SJSA1 (cell line): ENCODE results near the gene WDR1. TPM values are rescaled to one million over a fixed set of nuclear protein-coding genes. Genes with fewer than 3 reads are reported as not detected.

Source experiments
- DNase-seq, 2 experiments: peaks; one replicate each; pipeline ENCODE4 v3.0.0-alpha.2; 2015 to 2020; ENCODE audit warnings: low spot score in 2 of 2, low read depth in 1 of 2
- H3K27ac ChIP-seq: fragments of 250-450 bp; sonication (Bioruptor Pico); 2 replicates; pipeline ENCODE4 v1.5.1; 2020; ENCODE audit warnings: mild to moderate bottlenecking, moderate library complexity
- H3K27me3 ChIP-seq: fragments of 250-450 bp; sonication (Bioruptor Pico); replicated peaks from 2 replicates; pipeline ENCODE4 v1.5.1; 2020; ENCODE audit warnings: mild to moderate bottlenecking, moderate library complexity
- H3K36me3 ChIP-seq: fragments of 250-450 bp; sonication (Bioruptor Pico); 2 replicates; pipeline ENCODE4 v1.5.1; 2020; ENCODE audit warnings: mild to moderate bottlenecking
- H3K4me1 ChIP-seq: fragments of 250-450 bp; sonication (Bioruptor Pico); replicated peaks from 2 replicates; pipeline ENCODE4 v1.6.1; 2021; ENCODE audit warnings: mild to moderate bottlenecking
- H3K4me3 ChIP-seq: fragments of 250-450 bp; sonication (Bioruptor Pico); 2 replicates; pipeline ENCODE4 v1.5.1; 2020; ENCODE audit warnings: mild to moderate bottlenecking
- H3K9me3 ChIP-seq: fragments of 250-450 bp; sonication (Bioruptor Pico); replicated peaks from 2 replicates; pipeline ENCODE4 v1.5.1; 2020; ENCODE audit warnings: mild to moderate bottlenecking
- total RNA-seq: library from RNA; depleted of rRNA; stranded (reverse); fragments of >200 nt; shearing (Covaris generic); gene quantifications from 2 replicates; pipeline ENCODE4 v1.2.3, GENCODE V29; 2014; rRNA removed

Gene WDR1, protein sequence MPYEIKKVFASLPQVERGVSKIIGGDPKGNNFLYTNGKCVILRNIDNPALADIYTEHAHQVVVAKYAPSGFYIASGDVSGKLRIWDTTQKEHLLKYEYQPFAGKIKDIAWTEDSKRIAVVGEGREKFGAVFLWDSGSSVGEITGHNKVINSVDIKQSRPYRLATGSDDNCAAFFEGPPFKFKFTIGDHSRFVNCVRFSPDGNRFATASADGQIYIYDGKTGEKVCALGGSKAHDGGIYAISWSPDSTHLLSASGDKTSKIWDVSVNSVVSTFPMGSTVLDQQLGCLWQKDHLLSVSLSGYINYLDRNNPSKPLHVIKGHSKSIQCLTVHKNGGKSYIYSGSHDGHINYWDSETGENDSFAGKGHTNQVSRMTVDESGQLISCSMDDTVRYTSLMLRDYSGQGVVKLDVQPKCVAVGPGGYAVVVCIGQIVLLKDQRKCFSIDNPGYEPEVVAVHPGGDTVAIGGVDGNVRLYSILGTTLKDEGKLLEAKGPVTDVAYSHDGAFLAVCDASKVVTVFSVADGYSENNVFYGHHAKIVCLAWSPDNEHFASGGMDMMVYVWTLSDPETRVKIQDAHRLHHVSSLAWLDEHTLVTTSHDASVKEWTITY
- 207 and 301 TPM in 2 replicates for total RNA-seq

DNA sequence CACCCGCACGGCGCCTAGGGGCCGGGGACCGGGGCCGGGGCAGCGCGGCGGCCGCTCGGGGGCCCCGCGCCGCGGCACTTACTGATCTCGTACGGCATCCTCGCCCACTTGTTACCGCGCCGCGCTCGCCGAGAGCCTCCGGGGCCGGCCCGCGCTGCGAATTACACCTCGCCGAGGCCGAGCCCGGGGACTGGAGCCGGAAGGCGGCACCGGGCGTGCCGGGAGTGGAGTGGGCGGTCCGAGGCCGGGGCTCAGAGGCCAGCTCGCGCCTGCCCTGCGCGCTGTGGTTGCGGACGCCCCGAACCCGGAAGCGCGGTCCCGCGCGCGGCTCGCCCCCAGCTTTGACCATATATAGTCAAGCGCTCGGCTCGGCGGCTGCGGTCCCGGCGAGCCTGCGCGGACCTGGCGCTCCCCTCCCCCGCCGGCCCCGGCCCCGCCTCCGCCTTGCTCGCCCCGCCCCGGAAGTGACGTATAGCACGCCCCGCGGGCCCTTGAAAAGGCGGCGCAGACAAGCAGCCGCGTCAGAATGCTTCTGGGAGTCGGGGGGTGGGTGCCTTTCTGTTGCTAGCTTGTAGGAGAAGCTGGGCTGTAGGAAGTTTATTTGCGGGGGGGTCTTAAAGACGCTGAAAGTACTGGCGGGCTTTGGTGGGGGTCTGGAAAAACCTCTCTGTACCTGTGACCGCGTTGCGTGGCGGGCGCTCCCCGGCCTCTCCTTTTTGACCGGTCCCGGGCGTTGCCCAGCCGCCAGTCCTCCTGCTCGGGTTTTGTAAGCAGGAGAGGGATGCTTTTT lies at the start of gene WDR1:
Gene WDR1, minus strand, starts transcription at position 231 of the 790 bp plus-strand sequence. Its CDS starts 133 bp downstream, at position 98.
- peak; percentile 72 to 93 for DNase-seq
- Histone ChIP-seq H3K27ac (peak within 1 kb of the TSS; percentile 78), H3K27me3 (no peaks in the 10 kb centered on the region), H3K4me1 (peaks cover 23% of the 10 kb centered on the region), H3K9me3 (no peaks in the 10 kb centered on the region), H3K36me3 (peaks cover 42% of the 10 kb centered on the region), H3K4me3 (peak within 1 kb of the TSS; percentile 74)

- no peaks in the 10 kb centered on the region for H3K9me3 ChIP-seq
These were observed 48.3 kb upstream of the WDR1 start for GRCh38 chr4:10164877-10165283.

DNA sequence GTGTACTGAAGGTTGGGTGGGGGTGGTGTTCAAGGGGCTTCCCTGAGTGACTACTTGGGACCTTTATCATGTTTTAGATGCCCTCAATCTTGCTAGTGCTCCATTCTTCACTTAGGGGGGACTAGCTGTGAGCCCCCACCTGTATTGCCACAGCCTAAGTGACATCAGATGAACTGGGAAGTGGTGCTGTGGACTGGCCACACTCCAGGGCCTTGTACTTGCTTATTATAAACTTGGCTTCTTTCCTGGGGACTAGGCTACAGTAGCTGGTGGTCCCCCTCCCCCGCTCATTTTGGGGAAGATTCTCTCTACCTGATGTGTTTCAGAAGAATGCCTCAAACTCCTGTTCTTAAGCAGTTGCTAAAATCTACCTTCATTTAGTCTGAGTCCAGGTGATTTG lies 46.7 kb upstream of the WDR1 start:
- H3K36me3 ChIP-seq = no peaks in the 10 kb centered on the region
- H3K4me3 ChIP-seq = no peak overlapping the region
- H3K27me3 ChIP-seq = no peaks in the 10 kb centered on the region
- H3K9me3 ChIP-seq = no peaks in the 10 kb centered on the region
- no peak overlapping the region for H3K27ac ChIP-seq
- no peaks in the 10 kb centered on the region for H3K4me1 ChIP-seq
- no peak for DNase-seq

More at GRCh38 chr4:10164877-10165283, 48.3 kb upstream of the WDR1 start:
- H3K27me3 ChIP-seq = no peaks in the 10 kb centered on the region
- H3K36me3 ChIP-seq = no peaks in the 10 kb centered on the region
- no peak overlapping the region for H3K4me3 ChIP-seq
- DNase-seq = no peak
- no peaks in the 10 kb centered on the region for H3K4me1 ChIP-seq
- H3K27ac ChIP-seq = no peak overlapping the region

- no peaks in the 10 kb centered on the region for H3K36me3 ChIP-seq
- H3K27ac ChIP-seq = no peak overlapping the region
- H3K27me3 ChIP-seq = no peaks in the 10 kb centered on the region
- H3K9me3 ChIP-seq = no peaks in the 10 kb centered on the region
- no peak overlapping the region for H3K4me3 ChIP-seq
- H3K4me1 ChIP-seq = no peaks in the 10 kb centered on the region
- DNase-seq = no peak
These were observed 45.9 kb upstream of the WDR1 start for GRCh38 chr4:10162341-10163000.

- no peak for DNase-seq
These were observed 45.2 kb upstream of the WDR1 start for GRCh38 chr4:10161840-10162239.

GRCh38 chr4:10161146-10161545 lies 44.5 kb upstream of the WDR1 start:
- Histone ChIP-seq H3K4me1 (no peaks in the 10 kb centered on the region), H3K36me3 (no peaks in the 10 kb centered on the region), H3K9me3 (no peaks in the 10 kb centered on the region), H3K27me3 (no peaks in the 10 kb centered on the region), H3K27ac (no peak overlapping the region), H3K4me3 (no peak overlapping the region)
- no peak for DNase-seq

More at GRCh38 chr4:10161840-10162239, 45.2 kb upstream of the WDR1 start:
- Histone ChIP-seq H3K4me3 (no peak overlapping the region), H3K27ac (no peak overlapping the region), H3K27me3 (no peaks in the 10 kb centered on the region), H3K9me3 (no peaks in the 10 kb centered on the region), H3K36me3 (no peaks in the 10 kb centered on the region), H3K4me1 (no peaks in the 10 kb centered on the region)

DNA sequence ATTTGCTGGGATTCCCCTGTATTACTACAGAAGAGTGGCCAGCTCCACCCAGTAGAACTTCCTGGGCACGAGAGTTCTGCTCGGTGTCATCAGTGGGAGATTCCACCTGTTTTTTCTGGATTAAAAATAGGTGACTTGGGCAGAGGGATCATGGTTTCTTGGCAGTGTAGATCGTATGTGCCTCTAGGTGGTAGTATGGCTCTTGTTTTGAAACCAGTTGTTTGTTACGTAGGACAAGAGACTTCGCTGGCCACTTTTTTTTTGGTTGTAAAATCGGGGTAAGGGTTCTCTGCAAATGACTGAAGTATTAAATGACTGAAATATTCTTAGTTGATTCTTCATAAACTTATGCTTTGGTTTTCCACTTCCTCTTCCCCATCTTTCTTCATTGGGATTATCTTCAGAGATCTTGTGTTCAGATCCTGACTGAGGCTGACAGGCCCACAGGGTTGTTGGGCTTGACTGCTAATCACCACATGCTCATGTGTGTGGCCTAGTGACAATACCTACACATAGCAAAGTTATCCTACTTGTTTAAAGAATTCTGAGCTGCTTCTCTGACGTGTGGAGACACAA lies 43.8 kb upstream of the WDR1 start:
- no peak for DNase-seq
- H3K27me3 ChIP-seq = no peaks in the 10 kb centered on the region

DNA sequence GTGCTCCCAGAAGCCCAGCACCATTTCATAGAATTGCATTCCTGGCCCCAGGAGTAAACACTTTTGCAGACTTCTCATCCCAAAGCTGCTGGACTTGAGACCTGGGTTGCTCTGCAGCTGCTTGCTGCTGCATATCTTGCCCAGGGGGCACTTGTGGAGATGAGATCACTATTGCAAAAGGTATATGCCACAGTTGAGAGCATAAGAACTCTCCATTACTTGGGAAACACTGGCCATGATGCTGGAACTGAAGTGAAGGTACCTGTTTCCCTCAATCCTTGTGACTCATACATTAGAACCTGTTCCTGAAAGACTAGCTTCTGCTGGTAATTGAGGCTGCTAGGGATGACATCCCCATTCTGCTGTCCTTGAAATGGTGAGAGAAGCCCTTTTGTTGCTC lies 43.1 kb upstream of the WDR1 start:
- Histone ChIP-seq H3K36me3 (no peaks in the 10 kb centered on the region), H3K4me3 (no peak overlapping the region), H3K4me1 (no peaks in the 10 kb centered on the region), H3K9me3 (no peaks in the 10 kb centered on the region), H3K27me3 (no peaks in the 10 kb centered on the region), H3K27ac (no peak overlapping the region)
- no peak for DNase-seq

More for the DNA sequence above, 43.8 kb upstream of the WDR1 start:
- Histone ChIP-seq H3K4me1 (no peaks in the 10 kb centered on the region), H3K9me3 (no peaks in the 10 kb centered on the region), H3K36me3 (no peaks in the 10 kb centered on the region), H3K4me3 (no peak overlapping the region), H3K27ac (no peak overlapping the region)

GRCh38 chr4:10158333-10158942 lies 41.8 kb upstream of the WDR1 start:
- Histone ChIP-seq H3K27ac (no peak overlapping the region), H3K4me1 (no peaks in the 10 kb centered on the region), H3K27me3 (no peaks in the 10 kb centered on the region), H3K9me3 (no peaks in the 10 kb centered on the region), H3K4me3 (no peak overlapping the region), H3K36me3 (no peaks in the 10 kb centered on the region)
- no peak for DNase-seq

DNA sequence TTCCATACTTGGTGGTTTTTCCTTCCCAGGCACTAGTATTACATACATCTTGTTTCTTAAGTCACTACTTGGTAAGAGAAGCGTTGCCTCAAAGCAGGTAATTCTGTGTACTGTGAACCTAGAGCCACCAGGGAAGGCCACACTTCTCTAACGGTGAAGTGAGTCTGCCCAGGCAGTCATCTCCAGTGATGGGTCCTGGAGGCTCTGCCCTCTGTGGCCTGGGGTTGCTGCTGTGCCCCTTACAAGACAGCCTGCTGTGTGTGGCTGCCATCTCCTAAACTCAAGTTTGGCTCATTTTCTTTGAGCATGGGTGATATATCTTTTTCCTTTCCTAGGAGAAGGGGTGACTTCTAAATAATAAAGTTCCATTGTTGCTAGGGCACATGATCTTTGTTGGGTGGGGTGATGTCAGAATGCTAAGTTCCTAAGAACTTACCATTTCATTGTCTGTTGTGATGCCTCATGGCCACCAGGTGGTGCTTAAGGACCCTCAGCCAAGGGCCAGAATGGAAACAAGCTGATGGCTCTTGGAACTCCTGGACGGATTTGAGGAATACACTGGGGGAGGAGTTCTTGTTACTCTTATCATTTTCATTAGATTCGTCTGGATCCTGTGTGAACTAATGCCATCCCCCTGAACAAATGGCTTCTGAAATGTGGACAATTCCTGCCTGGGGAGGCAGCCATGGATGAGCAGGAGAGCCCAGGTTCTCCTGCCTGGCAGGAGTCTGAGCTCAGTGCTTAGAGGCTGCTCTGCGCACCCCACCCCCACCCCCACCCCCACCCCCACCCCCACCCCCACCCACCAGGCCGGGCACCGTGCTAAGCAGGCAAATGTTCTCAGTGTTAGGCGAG lies 41.1 kb upstream of the WDR1 start:
- Histone ChIP-seq H3K4me3 (no peak overlapping the region), H3K36me3 (no peaks in the 10 kb centered on the region), H3K27me3 (no peaks in the 10 kb centered on the region), H3K9me3 (no peaks in the 10 kb centered on the region), H3K4me1 (no peaks in the 10 kb centered on the region), H3K27ac (no peak overlapping the region)
- DNase-seq = peak in 1 of 2 experiments; percentile 4

DNA sequence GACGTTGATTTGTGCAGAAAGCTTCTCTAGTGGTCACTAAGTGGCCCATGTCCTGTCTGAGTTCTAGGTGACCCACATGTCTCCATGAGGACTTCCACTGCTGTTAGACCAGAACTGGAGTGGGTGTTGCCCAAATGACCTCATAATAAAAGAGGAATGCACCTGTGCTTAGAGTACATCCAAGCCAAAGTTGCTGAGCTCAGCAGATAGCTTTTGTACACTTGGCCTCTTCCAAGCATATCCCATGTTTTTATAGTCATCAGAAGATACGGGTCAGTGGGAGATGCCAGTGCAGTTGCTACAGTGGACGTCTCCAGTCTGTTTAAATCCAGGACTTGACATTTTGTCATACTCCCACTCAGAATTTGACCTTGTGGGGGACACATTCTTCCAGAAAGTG lies 37.6 kb upstream of the WDR1 start:
- Histone ChIP-seq H3K9me3 (no peaks in the 10 kb centered on the region), H3K27ac (no peak overlapping the region), H3K4me1 (no peaks in the 10 kb centered on the region), H3K36me3 (no peaks in the 10 kb centered on the region), H3K4me3 (no peak overlapping the region), H3K27me3 (no peaks in the 10 kb centered on the region)
- no peak for DNase-seq

- H3K27me3 ChIP-seq = no peaks in the 10 kb centered on the region
- H3K4me3 ChIP-seq = no peak overlapping the region
- H3K27ac ChIP-seq = no peak overlapping the region
- no peaks in the 10 kb centered on the region for H3K9me3 ChIP-seq
- H3K4me1 ChIP-seq = no peaks in the 10 kb centered on the region
- H3K36me3 ChIP-seq = no peaks in the 10 kb centered on the region
- DNase-seq = no peak
These were observed 36.6 kb upstream of the WDR1 start for GRCh38 chr4:10153161-10153560.
